LNCaP clone FGC (cell line): Measurements from ENCODE around the gene ARRB2.

ENCODE experiments used
- DNase-seq: peaks from one replicate; pipeline ENCODE4 v3.0.0-alpha.2; 2011; ENCODE audit warnings: low read depth
- H3K4me3 ChIP-seq: 2 replicates; pipeline ENCODE4 v1.5.1; 2011; ENCODE audit warnings: mild to moderate bottlenecking, low read depth, low read length, control low read depth
- TF ChIP-seq, protein P1 (sequence below): IDR thresholded peaks from 2 replicates; pipeline ENCODE4 v1.5.1; 2012; ENCODE audit warnings: mild to moderate bottlenecking; ENCODE audit not compliant: control insufficient read depth, insufficient read depth; ENCODE audit errors: extremely low read depth

The ARRB2 gene

DNA sequence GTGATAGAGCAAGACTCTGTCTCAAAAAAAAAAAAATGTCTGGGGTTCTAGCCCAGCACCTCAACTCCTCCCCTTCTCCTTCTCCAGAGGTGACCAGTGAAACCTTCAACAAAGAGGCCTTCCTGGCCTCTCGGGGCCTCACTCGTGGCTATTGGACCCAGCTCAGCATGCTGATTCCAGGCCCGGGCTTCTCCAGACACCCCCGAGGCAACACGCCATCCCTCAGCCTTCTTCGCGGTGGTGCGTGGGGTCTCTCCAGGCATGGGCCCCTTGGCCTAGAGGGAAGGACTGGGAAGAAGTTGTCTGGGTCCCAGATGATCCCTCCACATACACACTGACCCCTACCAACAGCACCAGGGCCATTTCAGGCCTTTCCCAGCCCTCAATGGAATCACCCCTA lies 32.8 kb downstream of the ARRB2 start:
- DNase-seq, result no peak
- H3K4me3 ChIP-seq, result no peak overlapping the region
- TF ChIP-seq, protein P1, sequence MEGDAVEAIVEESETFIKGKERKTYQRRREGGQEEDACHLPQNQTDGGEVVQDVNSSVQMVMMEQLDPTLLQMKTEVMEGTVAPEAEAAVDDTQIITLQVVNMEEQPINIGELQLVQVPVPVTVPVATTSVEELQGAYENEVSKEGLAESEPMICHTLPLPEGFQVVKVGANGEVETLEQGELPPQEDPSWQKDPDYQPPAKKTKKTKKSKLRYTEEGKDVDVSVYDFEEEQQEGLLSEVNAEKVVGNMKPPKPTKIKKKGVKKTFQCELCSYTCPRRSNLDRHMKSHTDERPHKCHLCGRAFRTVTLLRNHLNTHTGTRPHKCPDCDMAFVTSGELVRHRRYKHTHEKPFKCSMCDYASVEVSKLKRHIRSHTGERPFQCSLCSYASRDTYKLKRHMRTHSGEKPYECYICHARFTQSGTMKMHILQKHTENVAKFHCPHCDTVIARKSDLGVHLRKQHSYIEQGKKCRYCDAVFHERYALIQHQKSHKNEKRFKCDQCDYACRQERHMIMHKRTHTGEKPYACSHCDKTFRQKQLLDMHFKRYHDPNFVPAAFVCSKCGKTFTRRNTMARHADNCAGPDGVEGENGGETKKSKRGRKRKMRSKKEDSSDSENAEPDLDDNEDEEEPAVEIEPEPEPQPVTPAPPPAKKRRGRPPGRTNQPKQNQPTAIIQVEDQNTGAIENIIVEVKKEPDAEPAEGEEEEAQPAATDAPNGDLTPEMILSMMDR, result no peak

DNA sequence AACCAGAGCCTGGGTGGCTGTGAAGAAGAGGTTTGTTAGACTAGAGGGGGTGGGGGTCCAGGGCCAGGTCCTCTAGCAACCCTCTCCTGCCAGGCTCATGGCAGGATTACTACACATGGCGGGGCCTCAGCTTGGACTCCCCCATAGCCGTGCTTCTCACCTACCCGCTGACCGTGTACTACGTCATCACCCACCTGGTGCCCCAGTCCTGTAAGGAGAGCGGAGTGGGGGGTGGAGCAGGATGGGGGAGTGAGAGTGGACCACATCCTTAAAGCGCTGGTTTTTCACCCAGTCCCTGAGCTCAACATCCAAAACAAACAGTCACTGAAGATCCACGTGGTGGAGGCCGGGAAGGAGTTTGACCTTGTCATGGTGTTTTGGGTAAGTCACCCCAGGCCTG lies 33.5 kb downstream of the ARRB2 start:
- H3K4me3 ChIP-seq, result no peak overlapping the region
- DNase-seq, result no peak
- TF ChIP-seq, protein P1, result no peak

DNA sequence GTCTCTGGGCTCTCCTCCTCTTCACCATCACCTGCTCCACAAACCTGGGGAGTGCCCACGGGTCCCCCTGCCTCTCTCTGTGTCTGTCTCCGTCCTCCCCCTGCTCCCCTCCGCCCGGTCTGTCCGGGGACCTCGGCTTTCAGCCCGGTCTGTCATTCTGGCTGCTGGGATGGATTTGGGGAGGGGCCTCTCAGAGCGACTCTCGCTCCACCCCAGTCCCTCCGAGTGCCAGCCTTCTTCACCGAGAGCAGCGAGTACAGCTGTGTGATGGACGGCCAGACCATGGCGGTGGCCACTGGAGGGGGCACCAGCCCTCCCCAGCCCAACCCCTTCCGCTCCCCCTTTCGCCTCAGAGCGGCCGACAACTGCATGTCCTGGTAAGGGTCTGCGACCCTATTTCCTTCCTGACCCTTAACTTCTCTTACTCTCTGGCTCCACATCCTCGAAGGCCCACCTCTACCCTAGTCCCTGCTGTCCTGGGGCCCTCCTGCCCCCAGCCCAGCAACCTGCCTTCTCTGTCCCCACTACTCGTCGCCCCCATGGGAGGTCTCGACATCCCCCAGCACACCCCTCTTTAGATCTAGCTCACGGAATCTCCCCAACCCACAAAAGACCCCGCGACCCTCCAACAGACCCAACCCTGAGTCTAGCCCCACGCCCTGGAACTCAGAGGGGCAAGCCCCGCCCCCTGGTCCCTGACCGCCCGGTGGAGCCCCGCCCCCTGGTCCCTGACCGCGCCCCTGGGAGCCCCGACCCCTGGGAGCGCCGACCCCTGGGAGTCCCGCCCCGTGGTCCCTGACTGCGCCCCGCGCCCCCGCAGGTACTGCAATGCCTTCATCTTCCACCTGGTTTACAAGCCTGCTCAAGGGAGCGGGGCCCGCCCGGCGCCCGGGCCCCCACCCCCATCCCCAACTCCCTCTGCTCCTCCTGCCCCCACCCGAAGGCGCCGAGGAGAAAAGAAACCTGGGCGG lies 34.9 kb downstream of the ARRB2 start:
- TF ChIP-seq, protein P1, result no peak
- H3K4me3 ChIP-seq, result no peak overlapping the region
- DNase-seq, result no peak

DNA sequence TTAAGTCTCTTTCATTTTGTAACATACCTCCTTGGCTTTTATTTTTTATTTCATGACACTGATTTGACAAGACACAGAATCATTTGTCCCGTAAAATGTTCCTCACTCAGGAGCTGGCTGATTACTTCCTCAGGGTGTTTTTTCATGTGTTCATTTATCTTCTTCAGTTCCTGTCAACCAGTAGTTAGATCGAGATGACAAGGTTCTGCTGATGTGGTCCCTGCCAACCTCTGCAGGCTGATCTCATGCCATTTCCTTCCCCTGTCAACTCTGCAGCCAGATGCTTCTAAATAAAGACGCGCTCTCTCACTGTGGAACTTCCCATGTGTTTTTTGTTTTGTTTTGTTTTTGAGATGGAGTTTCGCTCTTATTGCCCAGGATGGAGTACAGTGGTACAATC lies 37.4 kb downstream of the ARRB2 start:
- TF ChIP-seq, protein P1, result no peak
- no peak for DNase-seq
- no peak overlapping the region for H3K4me3 ChIP-seq

DNA sequence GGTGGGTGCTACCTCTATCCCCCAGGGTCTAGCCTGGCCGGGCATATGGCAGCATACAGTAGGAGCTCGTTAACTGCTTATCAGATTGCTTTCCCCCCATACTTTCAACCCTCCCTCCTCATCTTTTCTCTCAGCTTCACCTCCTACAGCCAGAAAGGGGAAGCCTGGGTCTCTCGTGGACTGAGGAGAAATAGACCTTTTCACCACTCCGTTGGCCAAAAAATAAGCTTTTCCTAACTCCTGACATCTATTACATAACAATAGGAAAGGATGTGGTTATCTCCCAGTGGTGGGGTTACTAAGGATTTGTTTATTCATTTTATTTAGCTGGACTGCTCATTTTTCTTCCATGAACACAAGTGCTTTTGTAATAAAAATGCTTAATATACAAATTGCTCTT lies 38.3 kb downstream of the ARRB2 start:
- DNase-seq, result no peak
- no peak overlapping the region for H3K4me3 ChIP-seq
- TF ChIP-seq, protein P1, result no peak

DNA sequence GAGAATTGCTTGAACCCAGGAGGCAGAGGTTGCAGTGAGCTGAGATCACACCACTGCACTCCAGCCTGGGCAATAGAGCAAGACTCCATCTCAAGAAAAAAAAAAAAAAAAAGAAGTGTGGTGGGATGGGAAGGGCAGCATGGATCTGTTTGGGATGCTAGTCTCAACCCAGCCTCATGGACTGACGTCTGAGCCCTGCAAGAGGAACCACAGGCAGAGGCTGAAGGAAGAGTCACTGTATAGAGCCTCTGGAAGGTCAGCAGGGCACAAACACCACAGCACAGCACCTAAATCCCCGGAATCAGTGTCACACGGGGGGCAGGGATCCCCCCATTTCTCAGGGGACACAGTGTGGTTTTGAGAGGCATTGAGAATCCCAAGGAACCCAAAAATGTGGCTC lies 40.2 kb downstream of the ARRB2 start:
- TF ChIP-seq, protein P1, result no peak
- no peak overlapping the region for H3K4me3 ChIP-seq
- no peak for DNase-seq
